PC-3 (cell line): Measurements from ENCODE around the gene COL13A1. TPM values are rescaled to one million over a fixed set of nuclear protein-coding genes. Genes with fewer than 3 reads are reported as not detected.

Experiments
- ATAC-seq: fragments of 200-7000 bp; cut with Tn5 transposase; 2 replicates; pipeline ENCODE4 v1.9.1; 2020; ENCODE audit warnings: mild to moderate bottlenecking, moderate library complexity
- BruUV-seq: library from RNA; stranded (reverse); fragments of 400-500 nt; replicated peaks from 2 replicates; lab custom pipeline; 2021; lab: Mats Ljungman, UMichigan
- CTCF ChIA-PET: fragments of 300-600 bp; sonication (Branson Sonifier 250); formaldehyde crosslinking; loops from one replicate; lab custom pipeline; 2022; ENCODE audit warnings: antibody characterized with exemption; lab: Charles Lee
- POLR2A ChIA-PET: fragments of 300-600 bp; sonication (Branson Sonifier 250); formaldehyde crosslinking; loops from one replicate; lab custom pipeline; 2022; ENCODE audit warnings: antibody characterized with exemption; ENCODE audit not compliant: unreplicated experiment; lab: Charles Lee
- DNase-seq: peaks from one replicate; pipeline ENCODE4 v3.0.0-alpha.2; 2015
- H2AFZ ChIP-seq: fragments of 300-600 bp; sonication (generic); 2 replicates; pipeline ENCODE4 v1.6.0; 2016; ENCODE audit warnings: antibody characterized with exemption, low read length
- H3F3A ChIP-seq: fragments of 300-600 bp; sonication (generic); one replicate; pipeline ENCODE4 v1.6.0; 2017; ENCODE audit warnings: antibody characterized with exemption, low read length, control low read depth, mild to moderate bottlenecking; ENCODE audit not compliant: unreplicated experiment
- H3K27ac ChIP-seq: fragments of 300-600 bp; sonication (generic); 2 replicates; pipeline ENCODE4 v1.5.1; 2016; ENCODE audit warnings: mild to moderate bottlenecking, low read length
- H3K27me3 ChIP-seq: fragments of 300-600 bp; sonication (generic); 2 replicates; pipeline ENCODE4 v1.6.1; 2016; ENCODE audit warnings: low read length, mixed read lengths
- H3K36me3 ChIP-seq: fragments of 300-600 bp; sonication (generic); 2 replicates; pipeline ENCODE4 v1.6.1; 2016; ENCODE audit warnings: low read depth, mixed run types, low read length, mixed read lengths
- H3K4me1 ChIP-seq: fragments of 300-600 bp; sonication (generic); 2 replicates; pipeline ENCODE4 v1.5.1; 2016; ENCODE audit warnings: low read length; ENCODE audit not compliant: insufficient read depth
- H3K4me2 ChIP-seq: fragments of 300-600 bp; sonication (generic); 2 replicates; pipeline ENCODE4 v1.6.0; 2016; ENCODE audit warnings: low read length
- H3K4me3 ChIP-seq: fragments of 300-600 bp; sonication (generic); 2 replicates; pipeline ENCODE4 v1.5.1; 2016; ENCODE audit warnings: mild to moderate bottlenecking, low read length, mixed read lengths
- H3K79me2 ChIP-seq: fragments of 300-600 bp; sonication (generic); 2 replicates; pipeline ENCODE4 v1.6.1; 2017; ENCODE audit warnings: low read length, mixed read lengths
- H3K9ac ChIP-seq: fragments of 300-600 bp; sonication (generic); 2 replicates; pipeline ENCODE4 v1.6.0; 2016; ENCODE audit warnings: mild to moderate bottlenecking, low read length
- H3K9me2 ChIP-seq: fragments of 300-600 bp; sonication (generic); replicated peaks from 2 replicates; pipeline ENCODE4 v1.6.1; 2016; ENCODE audit warnings: mixed run types, low read length, mixed read lengths
- H3K9me3 ChIP-seq: fragments of 300-600 bp; sonication (generic); 2 replicates; pipeline ENCODE4 v1.6.1; 2016; ENCODE audit warnings: low read length, mixed read lengths
- H4K20me1 ChIP-seq: fragments of 300-600 bp; sonication (generic); 2 replicates; pipeline ENCODE4 v1.6.1; 2016; ENCODE audit warnings: low read length, mixed read lengths
- EZH2 ChIP-seq: fragments of 300-600 bp; sonication (generic); IDR thresholded peaks from one replicate; pipeline ENCODE4 v1.6.1; 2017; ENCODE audit warnings: antibody characterized with exemption, mild to moderate bottlenecking, low read length; ENCODE audit not compliant: unreplicated experiment
- EZH2phosphoT487 ChIP-seq: fragments of 300-600 bp; sonication (generic); IDR thresholded peaks from 2 replicates; pipeline ENCODE4 v1.6.1; 2018; ENCODE audit warnings: mild to moderate bottlenecking, antibody characterized with exemption, low read length, borderline replicate concordance
- intact Hi-C: fragments of 100-400 bp; cut with micrococcal nuclease; formaldehyde crosslinking; loops from 2 replicates; pipeline ENCODE4 v1.9.0; 2023
- total RNA-seq: library from RNA; depleted of rRNA; stranded (reverse); fragments of >200 nt; gene quantifications from 2 replicates; pipeline ENCODE4 v1.2.3, GENCODE V29; 2014
- TF ChIP-seq, protein P1 (sequence below): fragments of 300-600 bp; sonication (generic); conservative IDR thresholded peaks from 2 replicates; pipeline ENCODE4 v1.5.1; 2017; ENCODE audit warnings: antibody characterized with exemption, low read depth, mild to moderate bottlenecking, low read length

COL13A1 gene
- total RNA-seq, 1 experiment from 2014 or later: 201 TPM

DNA sequence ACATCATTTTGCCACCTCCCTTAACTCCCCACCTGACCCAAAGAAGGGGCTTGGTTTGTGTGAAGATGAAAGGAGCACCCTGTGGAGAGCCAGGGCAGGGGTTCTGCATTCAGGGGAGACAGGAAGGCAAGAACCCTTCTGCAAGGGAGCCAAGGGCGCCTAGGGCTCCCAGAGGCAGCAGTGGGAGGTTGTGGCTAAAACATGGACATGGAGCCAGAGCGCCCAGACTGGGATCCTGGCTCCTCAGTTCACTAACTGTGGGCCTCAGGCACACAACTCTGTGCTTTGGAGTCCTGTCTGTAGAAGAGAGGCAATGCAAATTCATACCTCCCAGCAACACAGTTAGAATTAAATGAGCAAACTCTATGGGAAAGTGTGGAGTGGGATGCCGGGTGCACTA is 127.9 kb downstream of the COL13A1 start:
- no peaks in the 10 kb centered on the region for H4K20me1 ChIP-seq
- ChIA-PET CTCF (no interaction called here), POLR2A (no interaction called here)
- H3K4me3 ChIP-seq: no peak overlapping the region
- intact Hi-C loops: no loop called here
- H3F3A ChIP-seq: no peaks in the 10 kb centered on the region
- H3K4me2 ChIP-seq: no peak overlapping the region
- no peaks in the 10 kb centered on the region for H3K9me3 ChIP-seq
- no peak overlapping the region for H3K9ac ChIP-seq
- TF ChIP-seq, protein P1, sequence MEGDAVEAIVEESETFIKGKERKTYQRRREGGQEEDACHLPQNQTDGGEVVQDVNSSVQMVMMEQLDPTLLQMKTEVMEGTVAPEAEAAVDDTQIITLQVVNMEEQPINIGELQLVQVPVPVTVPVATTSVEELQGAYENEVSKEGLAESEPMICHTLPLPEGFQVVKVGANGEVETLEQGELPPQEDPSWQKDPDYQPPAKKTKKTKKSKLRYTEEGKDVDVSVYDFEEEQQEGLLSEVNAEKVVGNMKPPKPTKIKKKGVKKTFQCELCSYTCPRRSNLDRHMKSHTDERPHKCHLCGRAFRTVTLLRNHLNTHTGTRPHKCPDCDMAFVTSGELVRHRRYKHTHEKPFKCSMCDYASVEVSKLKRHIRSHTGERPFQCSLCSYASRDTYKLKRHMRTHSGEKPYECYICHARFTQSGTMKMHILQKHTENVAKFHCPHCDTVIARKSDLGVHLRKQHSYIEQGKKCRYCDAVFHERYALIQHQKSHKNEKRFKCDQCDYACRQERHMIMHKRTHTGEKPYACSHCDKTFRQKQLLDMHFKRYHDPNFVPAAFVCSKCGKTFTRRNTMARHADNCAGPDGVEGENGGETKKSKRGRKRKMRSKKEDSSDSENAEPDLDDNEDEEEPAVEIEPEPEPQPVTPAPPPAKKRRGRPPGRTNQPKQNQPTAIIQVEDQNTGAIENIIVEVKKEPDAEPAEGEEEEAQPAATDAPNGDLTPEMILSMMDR: no peak
- TF ChIP-seq EZH2phosphoT487 (no peak), EZH2 (no peak)
- no peaks in the 10 kb centered on the region for H3K79me2 ChIP-seq
- no peaks in the 10 kb centered on the region for H3K27me3 ChIP-seq
- ATAC-seq (no peak), DNase-seq (no peak)
- BruUV-seq: no TSS peak
- H2AFZ ChIP-seq: no peak overlapping the region
- peaks cover 38% of the 10 kb centered on the region for H3K36me3 ChIP-seq
- H3K27ac ChIP-seq: no peak overlapping the region
- no peaks in the 10 kb centered on the region for H3K9me2 ChIP-seq
- H3K4me1 ChIP-seq: no peaks in the 10 kb centered on the region

DNA sequence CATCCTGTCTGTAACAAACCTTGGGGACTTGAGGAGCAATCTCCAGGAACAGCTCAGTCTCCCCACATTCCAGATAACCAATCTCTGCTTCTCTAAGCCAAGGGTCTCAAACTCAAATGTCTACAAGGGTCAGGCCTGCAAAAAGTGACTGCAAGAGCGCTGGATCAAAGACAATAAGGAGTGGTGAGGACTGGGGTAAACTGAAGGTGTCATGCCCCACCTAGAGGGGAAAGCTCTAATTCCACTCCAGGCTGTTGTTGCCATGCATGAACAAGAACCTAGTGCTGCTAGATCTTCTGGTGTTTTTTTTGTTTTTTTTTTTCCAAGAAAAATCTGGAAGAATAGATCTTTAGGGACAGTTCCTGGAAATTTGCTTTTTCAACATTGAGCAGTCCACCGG is 133.1 kb downstream of the COL13A1 start:
- POLR2A ChIA-PET: interaction anchor here (0.5 to 0.7 kb wide), 2 partner anchors 42 to 71 kb away, joined by 3 to 4 read pairs; no protein-coding TSS in a partner anchor
- ATAC-seq: peak; percentile 45; the same call in 1 of the 2 replicates
- no TSS peak for BruUV-seq

DNA sequence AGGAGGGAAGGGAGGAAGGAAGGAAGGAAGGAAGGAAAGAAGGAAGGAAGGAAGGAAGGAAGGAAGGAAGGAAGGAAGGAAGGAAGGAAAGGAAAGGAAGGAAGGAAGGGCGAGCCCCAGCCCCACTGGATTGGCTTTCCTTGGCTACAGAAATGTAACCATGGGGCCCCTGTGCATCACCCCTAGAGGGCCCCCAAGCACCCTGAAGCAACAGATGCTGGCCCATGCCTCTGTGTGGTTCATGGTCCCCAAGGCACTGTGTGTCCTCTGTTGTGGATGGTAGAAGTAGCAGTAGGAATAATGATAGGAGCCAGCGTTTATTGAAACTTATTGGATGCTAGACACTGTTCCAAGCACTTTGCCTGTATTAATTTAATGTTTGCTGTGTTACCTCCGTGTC is 134.4 kb downstream of the COL13A1 start:
- peak; percentile 43; the same call in 1 of the 2 replicates for ATAC-seq
- H4K20me1 ChIP-seq: no peaks in the 10 kb centered on the region
- no peak overlapping the region for H3K9ac ChIP-seq
- H3K9me2 ChIP-seq: no peaks in the 10 kb centered on the region
- no peaks in the 10 kb centered on the region for H3K9me3 ChIP-seq
- intact Hi-C loops: no loop called here
- H3K36me3 ChIP-seq: peaks cover 37% of the 10 kb centered on the region
- no peak for DNase-seq
- no peak overlapping the region for H3K27ac ChIP-seq
- CTCF ChIA-PET: no interaction called here
- no peaks in the 10 kb centered on the region for H3K4me1 ChIP-seq
- no peak overlapping the region for H3K4me3 ChIP-seq
- H3F3A ChIP-seq: no peaks in the 10 kb centered on the region
- no peaks in the 10 kb centered on the region for H3K79me2 ChIP-seq
- POLR2A ChIA-PET: no interaction called here
- no peaks in the 10 kb centered on the region for H3K27me3 ChIP-seq
- no peak for TF ChIP-seq EZH2phosphoT487
- TF ChIP-seq, protein P1: peak; percentile 40
- no peak for TF ChIP-seq EZH2
- H2AFZ ChIP-seq: no peak overlapping the region
- H3K4me2 ChIP-seq: no peak overlapping the region
- no TSS peak for BruUV-seq

More for the DNA sequence above, 133.1 kb downstream of the COL13A1 start:
- Histone ChIP-seq H3F3A (no peaks in the 10 kb centered on the region), H3K27me3 (no peaks in the 10 kb centered on the region), H3K4me2 (no peak overlapping the region), H3K9me2 (no peaks in the 10 kb centered on the region), H3K27ac (no peak overlapping the region), H3K79me2 (no peaks in the 10 kb centered on the region), H3K4me3 (no peak overlapping the region), H4K20me1 (no peaks in the 10 kb centered on the region), H3K9ac (no peak overlapping the region), H3K36me3 (peaks cover 40% of the 10 kb centered on the region), H2AFZ (no peak overlapping the region), H3K4me1 (no peaks in the 10 kb centered on the region), H3K9me3 (no peaks in the 10 kb centered on the region)
- TF ChIP-seq, protein P1: peak; percentile 53
- no peak for TF ChIP-seq EZH2phosphoT487
- peak; percentile 36 for DNase-seq
- CTCF ChIA-PET: interaction anchor here (0.6 to 0.8 kb wide), 3 partner anchors 24 to 145 kb away, joined by 4 to 8 read pairs (median 4); no protein-coding TSS in a partner anchor
- intact Hi-C loops: no loop called here
